ENCODE data around the gene WNT2. TPM values are rescaled to one million over a fixed set of nuclear protein-coding genes. Genes with fewer than 3 reads are reported as not detected.
A peak's percentile ranks its signal among the peaks of the same experiment; 100 is the strongest.
"Not testable (repeated sequence)": the region's sequence is repeated elsewhere in the genome, so short reads cannot be mapped to it uniquely, and the experiment has no call there.

The WNT2 gene
- polyA plus RNA-seq, 1 experiment = 24.4 TPM

- CTCF ChIA-PET = no interaction called here
- no peak for TF ChIP-seq CTCF (IDR thresholded peaks at IDR 0.05; ENCODE audit: low read depth, low read length)
Measured at GRCh38 chr7:117313582-117313981, 9.3 kb downstream of the WNT2 start.

GRCh38 chr7:117312593-117313580 is 10.0 kb downstream of the WNT2 start:
- no peak for DNase-seq (ENCODE audit: low read depth, low spot score)
- Histone ChIP-seq H3K27ac (ENCODE audit: low read depth, low read length) (no peak overlapping the region), H3K27me3 (ENCODE audit: control insufficient read depth, insufficient read depth, low read length) (no peaks in the 10 kb centered on the region), H3K4me3 (ENCODE audit: low read depth, low read length) (no peak overlapping the region), H3K9me3 (ENCODE audit: control insufficient read depth, insufficient read depth, low read length) (no peaks in the 10 kb centered on the region)
- ChIA-PET CTCF (interaction anchor here (0.6 to 1.5 kb wide), 6 partner anchors 21 to 404 kb away, joined by 3 to 9 read pairs (median 3); no protein-coding TSS in a partner anchor), POLR2A (no interaction called here)
- TF ChIP-seq CTCF (IDR thresholded peaks at IDR 0.05; ENCODE audit: low read depth, low read length) = peak; percentile 44

More at GRCh38 chr7:117313582-117313981, 9.3 kb downstream of the WNT2 start:
- H3K27ac ChIP-seq (ENCODE audit: low read depth, low read length) = no peak overlapping the region
- no peaks in the 10 kb centered on the region for H3K9me3 ChIP-seq (ENCODE audit: control insufficient read depth, insufficient read depth, low read length)
- H3K4me3 ChIP-seq (ENCODE audit: low read depth, low read length) = no peak overlapping the region
- POLR2A ChIA-PET = no interaction called here
- DNase-seq (ENCODE audit: low read depth, low spot score) = no peak
- H3K27me3 ChIP-seq (ENCODE audit: control insufficient read depth, insufficient read depth, low read length) = no peaks in the 10 kb centered on the region

GRCh38 chr7:117308891-117309290 is 14.0 kb downstream of the WNT2 start:
- ChIA-PET POLR2A (no interaction called here), CTCF (interaction anchor here (1.0 kb wide), 1 partner anchor 53 kb away, joined by 3 read pairs; no protein-coding TSS in a partner anchor)
- Histone ChIP-seq H3K27ac (ENCODE audit: low read depth, low read length) (no peak overlapping the region), H3K27me3 (ENCODE audit: control insufficient read depth, insufficient read depth, low read length) (no peaks in the 10 kb centered on the region), H3K9me3 (ENCODE audit: control insufficient read depth, insufficient read depth, low read length) (peaks cover 7% of the 10 kb centered on the region), H3K4me3 (ENCODE audit: low read depth, low read length) (no peak overlapping the region)
- DNase-seq (ENCODE audit: low read depth, low spot score) = no peak
- no peak for TF ChIP-seq CTCF (IDR thresholded peaks at IDR 0.05; ENCODE audit: low read depth, low read length)

GRCh38 chr7:117302396-117302795 is 20.5 kb downstream of the WNT2 start:
- Histone ChIP-seq H3K27me3 (ENCODE audit: control insufficient read depth, insufficient read depth, low read length) (no peaks in the 10 kb centered on the region), H3K27ac (ENCODE audit: low read depth, low read length) (no peak overlapping the region), H3K4me3 (ENCODE audit: low read depth, low read length) (no peak overlapping the region), H3K9me3 (ENCODE audit: control insufficient read depth, insufficient read depth, low read length) (peaks cover 7% of the 10 kb centered on the region)
- ChIA-PET POLR2A (no interaction called here), CTCF (no interaction called here)
- DNase-seq (ENCODE audit: low read depth, low spot score) = no peak
- TF ChIP-seq CTCF (IDR thresholded peaks at IDR 0.05; ENCODE audit: low read depth, low read length) = no peak

- H3K4me3 ChIP-seq (ENCODE audit: low read depth, low read length); H3K9me3 ChIP-seq (ENCODE audit: control insufficient read depth, insufficient read depth, low read length); H3K27me3 ChIP-seq (ENCODE audit: control insufficient read depth, insufficient read depth, low read length); DNase-seq (ENCODE audit: low read depth, low spot score); H3K27ac ChIP-seq (ENCODE audit: low read depth, low read length); POLR2A ChIA-PET; CTCF ChIA-PET: not testable (repeated sequence)
Measured at GRCh38 chr7:117300506-117300905, 22.4 kb downstream of the WNT2 start.
